ENCODE measurements around the gene LMO3. TPM values are rescaled to one million over a fixed set of nuclear protein-coding genes. Genes with fewer than 3 reads are reported as not detected.

LMO3 gene
- total RNA-seq, 3 donors from 2014 or later = 3.6 to 131 (median 9.4) TPM

DNA sequence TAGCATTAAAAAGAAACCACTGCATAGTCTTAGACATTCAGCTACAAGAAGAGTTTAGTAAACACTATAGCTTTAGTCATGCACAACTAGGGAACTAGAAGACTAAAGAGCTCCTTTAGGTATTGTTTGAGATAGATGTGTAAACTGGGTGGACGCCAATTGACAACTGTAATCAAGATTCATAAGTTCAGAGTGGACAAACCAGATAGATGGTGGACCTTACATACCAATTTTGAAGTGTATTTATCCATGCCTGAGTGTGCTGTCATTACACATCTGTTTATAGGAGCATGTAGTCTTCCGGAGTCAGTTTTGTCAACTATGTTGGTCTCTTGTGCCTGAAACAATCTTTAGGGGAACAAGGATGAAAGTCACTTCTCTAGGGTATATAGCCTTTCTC, 96.6 kb downstream of the LMO3 start:
- no peaks in the 10 kb centered on the region for H3K4me1 ChIP-seq (ENCODE audit: low read depth)
- intact Hi-C loops (cut with DNase I, micrococcal nuclease) = no loop called here
- DNase-seq = no peak
- TF ChIP-seq, protein P1, sequence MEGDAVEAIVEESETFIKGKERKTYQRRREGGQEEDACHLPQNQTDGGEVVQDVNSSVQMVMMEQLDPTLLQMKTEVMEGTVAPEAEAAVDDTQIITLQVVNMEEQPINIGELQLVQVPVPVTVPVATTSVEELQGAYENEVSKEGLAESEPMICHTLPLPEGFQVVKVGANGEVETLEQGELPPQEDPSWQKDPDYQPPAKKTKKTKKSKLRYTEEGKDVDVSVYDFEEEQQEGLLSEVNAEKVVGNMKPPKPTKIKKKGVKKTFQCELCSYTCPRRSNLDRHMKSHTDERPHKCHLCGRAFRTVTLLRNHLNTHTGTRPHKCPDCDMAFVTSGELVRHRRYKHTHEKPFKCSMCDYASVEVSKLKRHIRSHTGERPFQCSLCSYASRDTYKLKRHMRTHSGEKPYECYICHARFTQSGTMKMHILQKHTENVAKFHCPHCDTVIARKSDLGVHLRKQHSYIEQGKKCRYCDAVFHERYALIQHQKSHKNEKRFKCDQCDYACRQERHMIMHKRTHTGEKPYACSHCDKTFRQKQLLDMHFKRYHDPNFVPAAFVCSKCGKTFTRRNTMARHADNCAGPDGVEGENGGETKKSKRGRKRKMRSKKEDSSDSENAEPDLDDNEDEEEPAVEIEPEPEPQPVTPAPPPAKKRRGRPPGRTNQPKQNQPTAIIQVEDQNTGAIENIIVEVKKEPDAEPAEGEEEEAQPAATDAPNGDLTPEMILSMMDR (IDR thresholded peaks at IDR 0.05) = no peak
- ATAC-seq = no peak
- no peaks in the 10 kb centered on the region for H3K36me3 ChIP-seq (ENCODE audit: low read depth)
- no peak overlapping the region for H3K4me3 ChIP-seq
- H3K9me3 ChIP-seq = no peaks in the 10 kb centered on the region

DNA sequence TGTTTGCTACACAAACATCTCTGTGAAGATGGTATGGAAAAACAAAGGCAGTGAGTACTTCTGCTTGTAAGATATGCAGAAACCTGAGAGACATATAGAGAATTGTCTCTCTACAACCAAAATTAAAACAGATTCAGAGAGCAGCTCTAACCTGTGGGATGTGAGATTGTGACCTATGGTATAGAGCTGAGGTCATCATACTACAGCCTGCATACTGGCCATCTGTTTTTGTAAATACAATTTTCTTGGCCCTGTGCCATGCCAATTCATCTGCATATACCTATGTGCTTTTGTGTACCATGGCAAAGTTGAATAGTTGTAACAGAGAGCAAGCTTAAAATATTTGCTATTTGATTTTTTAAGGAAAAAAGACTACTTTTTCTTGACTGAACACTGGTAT, 99.6 kb downstream of the LMO3 start:
- ATAC-seq (peak; percentile 59), DNase-seq (peak in 1 of 3 donors; percentile 32)
- Histone ChIP-seq H3K4me3 (no peak overlapping the region), H3K4me1 (ENCODE audit: low read depth) (no peaks in the 10 kb centered on the region), H3K9me3 (no peaks in the 10 kb centered on the region), H3K36me3 (ENCODE audit: low read depth) (no peaks in the 10 kb centered on the region)
- intact Hi-C loops (cut with DNase I, micrococcal nuclease) = no loop called here
- TF ChIP-seq, protein P1 (IDR thresholded peaks at IDR 0.05) = no peak

DNA sequence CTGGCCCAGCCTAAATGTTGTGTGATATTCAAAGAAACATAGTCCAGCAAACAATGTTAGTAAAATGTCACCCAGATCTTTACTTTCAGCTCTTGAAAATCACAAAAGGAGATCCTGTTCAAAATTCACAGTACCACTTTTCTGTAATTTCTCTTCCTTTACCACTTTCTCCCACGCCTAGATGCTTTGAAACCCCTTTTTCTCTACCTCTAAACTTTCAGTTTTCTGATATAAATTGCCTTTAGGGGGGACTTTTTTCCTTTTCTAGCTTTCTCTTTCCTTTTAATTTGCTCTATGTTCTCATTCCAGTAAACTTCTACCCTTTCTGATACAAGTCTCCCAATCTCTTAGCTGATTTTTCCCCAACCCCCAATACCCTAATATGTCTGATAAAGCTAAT, 101.8 kb downstream of the LMO3 start:
- Histone ChIP-seq H3K4me3 (no peak overlapping the region), H3K4me1 (ENCODE audit: low read depth) (no peaks in the 10 kb centered on the region), H3K9me3 (no peaks in the 10 kb centered on the region), H3K36me3 (ENCODE audit: low read depth) (no peaks in the 10 kb centered on the region)
- intact Hi-C loops (cut with DNase I, micrococcal nuclease) = no loop called here
- ATAC-seq = no peak
- TF ChIP-seq, protein P1 (IDR thresholded peaks at IDR 0.05) = no peak
- DNase-seq = no peak

DNA sequence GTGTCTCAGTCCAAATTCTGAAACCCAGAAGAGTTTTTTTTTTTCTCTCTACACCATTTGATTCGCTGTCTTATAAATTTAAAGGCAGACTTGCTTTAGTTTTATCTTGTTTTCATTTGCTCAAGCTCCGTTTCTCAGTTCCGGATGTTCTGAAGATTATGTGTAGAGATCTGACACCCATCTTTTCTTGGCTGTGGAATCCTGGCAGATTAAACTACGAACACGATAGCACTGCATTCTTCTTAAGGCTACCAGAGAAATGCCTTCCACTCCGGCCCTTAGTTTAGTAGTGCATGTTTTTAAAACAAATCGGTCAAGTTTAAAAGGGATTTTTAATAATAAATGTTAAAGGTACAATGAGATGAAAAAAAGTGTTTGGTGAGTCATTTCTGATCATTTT, 106.4 kb downstream of the LMO3 start:
- no peaks in the 10 kb centered on the region for H3K36me3 ChIP-seq (ENCODE audit: low read depth)
- TF ChIP-seq, protein P1 (IDR thresholded peaks at IDR 0.05) = no peak
- no peaks in the 10 kb centered on the region for H3K4me1 ChIP-seq (ENCODE audit: low read depth)
- no peak for ATAC-seq
- DNase-seq = no peak
- no peak overlapping the region for H3K4me3 ChIP-seq
- intact Hi-C loops (cut with DNase I, micrococcal nuclease) = no loop called here
- H3K9me3 ChIP-seq = no peaks in the 10 kb centered on the region

Measured in mucosa of descending colon (tissue), 3 donors.